Osteoblast (primary cell): ENCODE measurements around the gene TMEM108. TPM values are rescaled to one million over a fixed set of nuclear protein-coding genes. Genes with fewer than 3 reads are reported as not detected.
A peak's percentile ranks its signal among the peaks of the same experiment; 100 is the strongest.

Experiments
- DNase-seq: peaks from one replicate; pipeline ENCODE4 v3.0.0; 2011; ENCODE audit warnings: low spot score, mixed read lengths; ENCODE audit not compliant: insufficient read length; ENCODE audit errors: missing footprints
- H2AFZ ChIP-seq: 2 replicates; pipeline ENCODE4 v1.6.0; 2011; ENCODE audit warnings: mild to moderate bottlenecking, low read length
- H3K27ac ChIP-seq: 2 replicates; pipeline ENCODE4 v1.5.1; 2011; ENCODE audit warnings: mild to moderate bottlenecking, low read depth, low read length, moderate library complexity
- H3K27me3 ChIP-seq: 2 replicates; pipeline ENCODE4 v1.6.0; 2012; ENCODE audit warnings: mild to moderate bottlenecking, control low read depth, inconsistent platforms, low read length, moderate library complexity; ENCODE audit not compliant: insufficient read depth
- H3K36me3 ChIP-seq: 2 replicates; pipeline ENCODE4 v1.5.1; 2011; ENCODE audit warnings: mild to moderate bottlenecking, low read length, control low read depth, moderate library complexity; ENCODE audit not compliant: insufficient read depth
- H3K4me1 ChIP-seq: 2 replicates; pipeline ENCODE4 v1.5.1; 2011; ENCODE audit warnings: mild to moderate bottlenecking, low read length, control low read depth, moderate library complexity; ENCODE audit not compliant: insufficient read depth
- H3K4me2 ChIP-seq: 2 replicates; pipeline ENCODE4 v1.6.0; 2011; ENCODE audit warnings: mild to moderate bottlenecking, low read length; ENCODE audit not compliant: insufficient read depth
- H3K4me3 ChIP-seq: fragments of 200-600 bp; sonication (generic); 3 replicates; pipeline ENCODE4 v1.5.1; 2012; ENCODE audit warnings: mild to moderate bottlenecking, low read length, inconsistent platforms; ENCODE audit not compliant: insufficient read depth
- H3K79me2 ChIP-seq: 2 replicates; pipeline ENCODE4 v1.6.0; 2012; ENCODE audit warnings: mild to moderate bottlenecking, low read length, control low read depth, inconsistent platforms; ENCODE audit not compliant: insufficient read depth
- H3K9me3 ChIP-seq: 2 replicates; pipeline ENCODE4 v1.5.1; 2011; ENCODE audit warnings: low read depth, low read length, control low read depth
- H4K20me1 ChIP-seq: 2 replicates; pipeline ENCODE4 v1.6.0; 2012; ENCODE audit warnings: mild to moderate bottlenecking, low read length, control low read depth; ENCODE audit not compliant: insufficient read depth
- CTCF ChIP-seq: IDR thresholded peaks from 2 replicates; pipeline ENCODE4 v1.5.1; 2011; ENCODE audit warnings: mild to moderate bottlenecking, low read depth, low read length, moderate library complexity; ENCODE audit errors: extremely low read depth
- total RNA-seq: library from RNA; depleted of rRNA; stranded (reverse); fragments of >200 nt; gene quantifications from 2 replicates; pipeline ENCODE4 v1.2.3, GENCODE V29; 2012

TMEM108 gene
- total RNA-seq, 1 donor: 0.36 TPM

- Histone ChIP-seq H3K9me3 (no peaks in the 10 kb centered on the region), H3K4me3 (no peak overlapping the region), H3K79me2 (no peaks in the 10 kb centered on the region), H3K27me3 (peaks cover 6% of the 10 kb centered on the region), H3K27ac (no peak overlapping the region), H4K20me1 (no peaks in the 10 kb centered on the region), H3K36me3 (no peaks in the 10 kb centered on the region), H2AFZ (peak overlapping the region; percentile 3), H3K4me2 (no peak overlapping the region), H3K4me1 (no peaks in the 10 kb centered on the region)
- TF ChIP-seq CTCF: no peak
- no peak for DNase-seq
Measured at GRCh38 chr3:133124511-133124910, 86.3 kb downstream of the TMEM108 start.

GRCh38 chr3:133125171-133125570 lies 87.0 kb downstream of the TMEM108 start:
- H3K4me3 ChIP-seq: no peak overlapping the region
- H4K20me1 ChIP-seq: no peaks in the 10 kb centered on the region
- H2AFZ ChIP-seq: no peak overlapping the region
- no peaks in the 10 kb centered on the region for H3K36me3 ChIP-seq
- no peaks in the 10 kb centered on the region for H3K4me1 ChIP-seq
- H3K27me3 ChIP-seq: peaks cover 6% of the 10 kb centered on the region
- no peak for DNase-seq
- H3K27ac ChIP-seq: no peak overlapping the region
- TF ChIP-seq CTCF: no peak
- no peak overlapping the region for H3K4me2 ChIP-seq
- H3K79me2 ChIP-seq: no peaks in the 10 kb centered on the region
- H3K9me3 ChIP-seq: no peaks in the 10 kb centered on the region

- no peak for DNase-seq
- no peaks in the 10 kb centered on the region for H3K4me1 ChIP-seq
- H4K20me1 ChIP-seq: no peaks in the 10 kb centered on the region
- no peaks in the 10 kb centered on the region for H3K36me3 ChIP-seq
- peaks cover 6% of the 10 kb centered on the region for H3K27me3 ChIP-seq
- no peak overlapping the region for H3K27ac ChIP-seq
- no peaks in the 10 kb centered on the region for H3K79me2 ChIP-seq
- no peak overlapping the region for H3K4me3 ChIP-seq
- no peak overlapping the region for H3K4me2 ChIP-seq
- no peak for TF ChIP-seq CTCF
- no peak overlapping the region for H2AFZ ChIP-seq
- H3K9me3 ChIP-seq: no peaks in the 10 kb centered on the region
Measured at GRCh38 chr3:133125802-133126201, 87.6 kb downstream of the TMEM108 start.

- Histone ChIP-seq H3K79me2 (no peaks in the 10 kb centered on the region), H3K4me1 (no peaks in the 10 kb centered on the region), H3K4me2 (no peak overlapping the region), H3K9me3 (no peaks in the 10 kb centered on the region), H3K27ac (no peak overlapping the region), H4K20me1 (no peaks in the 10 kb centered on the region), H2AFZ (no peak overlapping the region), H3K4me3 (no peak overlapping the region), H3K36me3 (no peaks in the 10 kb centered on the region), H3K27me3 (no peaks in the 10 kb centered on the region)
- DNase-seq: no peak
- TF ChIP-seq CTCF: no peak
Measured at GRCh38 chr3:133127381-133127780, 89.2 kb downstream of the TMEM108 start.
